ENCODE data around the gene SEMA3E.
"Not testable (repeated sequence)": the region's sequence is repeated elsewhere in the genome, so short reads cannot be mapped to it uniquely, and the experiment has no call there.

SEMA3E gene

DNA sequence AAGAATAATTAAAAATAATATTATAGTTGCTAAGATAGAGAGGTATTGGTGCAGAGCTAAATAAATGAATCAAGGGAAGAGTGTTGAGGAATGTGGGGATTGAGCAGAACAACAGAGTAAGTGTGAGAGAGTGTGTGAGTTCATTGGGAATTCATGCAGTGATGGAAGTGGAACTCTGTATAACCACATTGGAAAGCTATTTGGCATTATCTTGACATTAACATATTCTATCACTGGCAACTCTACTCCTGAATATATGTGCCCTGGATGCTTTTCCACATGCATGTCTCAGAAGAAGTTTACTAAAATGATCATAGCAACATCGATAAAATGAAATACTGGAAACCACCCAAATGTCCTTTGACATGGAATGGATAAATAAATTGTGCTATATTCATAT is 164.1 kb downstream of the SEMA3E start:
- no peak for DNase-seq

- DNase-seq = no peak
Measured at GRCh38 chr7:83484266-83484665, 164.7 kb downstream of the SEMA3E start.

- no peak for DNase-seq
Measured at GRCh38 chr7:83478616-83479015, 170.3 kb downstream of the SEMA3E start.

DNA sequence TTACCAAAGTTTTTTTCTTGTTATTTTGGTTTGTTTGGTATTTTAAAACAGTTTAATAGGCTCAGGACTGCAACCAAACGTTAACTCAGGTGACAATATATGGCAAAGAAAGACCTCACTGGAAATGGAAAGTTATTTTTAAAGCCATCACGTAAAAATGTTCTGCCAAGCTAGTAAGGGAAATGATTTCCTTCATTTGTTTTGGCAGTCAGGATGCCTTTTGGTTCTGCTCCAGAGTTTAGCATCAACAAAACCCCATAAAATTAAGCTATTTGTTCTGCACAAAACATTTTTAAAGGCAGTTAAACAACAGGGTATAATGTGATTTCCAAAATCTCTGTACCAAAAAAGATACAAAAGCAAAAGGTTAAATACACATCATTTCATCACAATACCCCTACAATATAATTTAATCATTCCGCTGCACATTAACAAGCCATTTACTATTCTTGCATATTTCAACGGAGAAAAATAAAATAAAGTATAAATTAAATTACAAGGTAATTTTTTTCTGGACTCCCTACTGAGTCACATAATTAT is 172.4 kb downstream of the SEMA3E start:
- no peak for DNase-seq

- DNase-seq = no peak
Measured at GRCh38 chr7:83475420-83475819, 173.5 kb downstream of the SEMA3E start.

- DNase-seq = no peak
Measured at GRCh38 chr7:83472376-83472775, 176.6 kb downstream of the SEMA3E start.

GRCh38 chr7:83469491-83469890 is 179.4 kb downstream of the SEMA3E start:
- DNase-seq = no peak

DNA sequence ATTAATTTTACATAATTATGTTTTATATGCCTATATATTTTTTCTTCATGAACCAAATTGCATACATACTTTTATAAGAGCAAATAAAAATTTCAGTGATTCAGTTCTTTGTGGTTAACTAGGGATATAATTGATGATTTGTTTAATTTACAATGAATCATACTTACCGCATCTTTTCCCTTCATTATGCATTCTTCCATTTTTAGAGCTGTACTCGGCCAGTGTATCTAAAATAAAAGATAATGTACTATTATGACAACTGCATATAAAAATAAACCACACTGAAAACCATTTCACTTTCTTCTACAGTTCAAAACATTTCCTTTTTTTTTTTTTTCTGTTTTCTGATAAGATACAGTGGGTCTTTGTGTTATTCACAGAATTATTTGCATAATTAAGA is 179.9 kb downstream of the SEMA3E start:
- no peak for DNase-seq

- no peak for DNase-seq
Measured at GRCh38 chr7:83468251-83468739, 180.6 kb downstream of the SEMA3E start.

GRCh38 chr7:83467493-83467892 is 181.4 kb downstream of the SEMA3E start:
- DNase-seq = no peak

- no peak for DNase-seq
Measured at GRCh38 chr7:83466956-83467355, 182.0 kb downstream of the SEMA3E start.

DNA sequence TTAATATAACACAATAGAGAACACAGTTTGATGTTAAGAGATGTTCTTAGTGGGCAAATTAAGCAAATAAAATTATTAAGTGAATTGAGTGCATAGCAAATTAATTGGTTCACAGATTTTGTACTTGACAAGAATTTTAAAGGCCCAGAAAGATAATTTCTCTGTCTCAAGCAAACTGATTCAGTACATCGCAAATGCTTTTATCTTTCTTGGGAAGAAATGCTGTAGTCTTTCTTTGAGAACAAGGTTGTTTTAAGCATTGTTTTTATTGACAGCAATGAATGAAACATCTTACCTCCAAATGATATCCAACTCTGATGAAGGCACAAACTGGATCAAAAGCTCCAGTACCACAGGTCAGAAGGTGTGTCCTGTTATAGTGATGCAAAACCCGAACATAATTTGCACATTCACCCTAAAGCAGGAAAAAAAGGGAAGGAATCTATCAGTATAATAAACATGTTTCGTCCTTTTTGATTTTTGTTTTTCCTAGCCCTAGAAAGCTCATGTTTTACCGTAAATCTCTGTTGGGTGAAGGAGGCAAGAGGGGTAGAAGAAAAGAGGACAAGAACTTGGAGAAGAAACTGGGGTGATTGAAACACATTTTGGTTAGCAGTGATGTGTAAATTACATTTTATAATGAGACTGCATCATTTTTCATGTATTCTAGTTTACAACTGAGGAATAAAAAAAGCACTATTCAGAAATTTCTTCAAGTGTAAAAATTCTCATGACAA is 182.6 kb downstream of the SEMA3E start:
- no peak for DNase-seq

GRCh38 chr7:83465643-83466042 is 183.3 kb downstream of the SEMA3E start:
- no peak for DNase-seq

GRCh38 chr7:83461820-83462219 is 187.1 kb downstream of the SEMA3E start:
- DNase-seq = not testable (repeated sequence)

DNA sequence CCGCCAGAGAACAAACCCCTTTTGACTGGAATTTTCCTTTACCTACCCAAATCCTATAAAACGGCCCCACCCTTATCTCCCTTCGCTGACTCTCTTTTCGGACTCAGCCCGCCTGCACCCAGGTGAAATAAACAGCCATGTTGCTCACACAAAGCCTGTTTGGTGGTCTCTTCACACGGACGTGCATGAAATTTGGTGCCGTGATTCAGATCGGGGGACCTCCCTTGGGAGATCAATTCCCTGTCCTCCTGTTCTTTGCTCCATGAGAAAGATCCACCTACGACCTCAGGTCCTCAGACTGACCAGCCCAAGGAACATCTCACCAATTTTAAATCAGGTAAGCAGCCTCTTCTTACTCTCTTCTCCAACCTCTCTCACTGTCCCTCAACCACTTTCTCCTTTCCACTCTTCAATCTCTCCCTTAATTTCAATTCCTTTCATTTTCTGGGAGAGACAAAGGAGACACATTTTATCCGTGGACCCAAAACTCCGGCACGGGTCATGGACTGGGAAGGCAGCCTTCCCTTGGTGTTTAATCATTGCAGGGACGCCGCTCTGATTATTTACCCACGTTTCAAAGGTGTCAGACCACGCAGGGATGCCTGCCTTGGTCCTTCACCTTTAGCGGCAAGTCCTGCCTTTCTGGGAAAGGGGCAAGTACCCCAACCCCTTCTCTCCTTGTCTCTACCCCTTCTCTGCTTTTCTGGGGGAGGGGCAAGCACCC is 188.8 kb downstream of the SEMA3E start:
- DNase-seq = not testable (repeated sequence)

- DNase-seq = not testable (repeated sequence)
Measured at GRCh38 chr7:83459101-83459929, 189.6 kb downstream of the SEMA3E start.

DNA sequence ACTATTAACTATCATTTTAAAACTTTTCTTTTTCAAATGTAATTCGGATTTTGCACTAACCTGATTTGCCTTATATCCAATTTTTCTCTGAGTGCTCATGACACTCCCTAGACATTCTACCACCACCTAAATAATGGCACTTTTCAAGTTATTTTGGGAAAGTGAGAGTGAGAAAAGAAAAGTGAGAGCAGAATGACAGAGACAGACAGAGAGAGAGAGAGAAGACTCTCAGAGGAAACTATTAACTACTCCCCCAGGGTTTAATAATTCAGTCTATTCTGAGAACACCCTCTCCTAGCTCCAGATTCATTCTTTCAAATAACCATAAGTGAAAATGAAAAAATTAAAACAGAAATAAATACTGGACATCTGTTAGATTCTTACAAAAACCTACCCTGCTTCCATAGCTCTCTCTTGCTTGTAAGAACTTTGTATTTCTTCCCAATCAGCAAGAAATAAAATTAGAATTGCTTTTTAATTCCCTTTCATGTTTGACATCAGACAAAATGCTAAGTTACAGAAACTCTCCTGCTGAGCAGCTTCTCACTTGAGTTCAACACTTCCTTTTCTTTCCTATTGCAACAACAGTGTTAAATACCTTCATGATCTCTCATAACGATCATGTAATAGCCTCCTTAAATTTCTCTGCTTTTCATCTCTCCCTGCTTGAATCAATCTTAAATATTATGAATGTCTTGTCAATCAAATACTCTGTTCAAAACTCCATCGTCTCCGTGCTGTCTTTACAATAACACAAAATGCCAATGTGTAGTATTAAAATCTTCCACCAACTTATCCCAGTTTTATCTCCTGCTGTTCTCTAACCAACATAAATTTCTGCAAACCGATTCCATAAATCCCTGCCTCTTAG is 191.7 kb downstream of the SEMA3E start:
- DNase-seq = no peak

DNA sequence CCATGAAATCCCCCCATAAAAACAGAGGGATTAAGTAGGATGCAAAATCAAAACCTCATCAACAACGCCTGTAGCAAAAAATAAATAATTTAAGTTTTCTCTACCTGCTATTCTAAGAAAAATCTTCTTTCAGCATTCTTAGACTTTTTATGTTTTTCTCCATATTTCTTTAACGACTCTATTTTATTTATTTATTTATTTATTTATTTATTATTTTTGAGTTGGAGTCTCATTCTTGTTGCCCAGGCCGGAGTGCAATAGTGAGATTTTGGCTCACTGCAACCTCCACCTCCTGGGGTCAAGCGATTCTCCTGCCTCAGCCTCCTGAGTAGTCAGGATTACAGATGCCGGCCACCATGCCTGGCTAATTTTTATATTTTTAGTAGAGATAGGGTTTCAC is 192.5 kb downstream of the SEMA3E start:
- no peak for DNase-seq

DNA sequence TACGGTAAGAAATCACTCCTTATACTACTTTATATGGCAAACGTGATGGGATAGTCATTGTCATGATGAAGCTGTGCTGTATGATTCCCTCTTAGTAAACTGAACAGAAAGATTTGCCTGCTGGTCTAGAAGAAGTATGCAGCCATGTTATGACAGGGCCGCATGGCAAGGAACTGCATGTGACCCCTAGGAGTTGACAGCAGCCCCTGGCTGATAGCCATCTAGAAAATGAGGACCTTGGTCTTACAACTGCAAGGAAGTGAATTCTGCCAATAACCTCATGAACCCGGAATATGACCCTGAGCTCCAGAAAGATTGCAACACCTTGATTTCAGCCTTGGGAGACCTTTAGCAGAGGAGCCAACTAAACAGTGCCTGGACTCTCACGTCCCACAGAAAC is 193.3 kb downstream of the SEMA3E start:
- no peak for DNase-seq

GRCh38 chr7:83452256-83452655 is 196.7 kb downstream of the SEMA3E start:
- no peak for DNase-seq

DNA sequence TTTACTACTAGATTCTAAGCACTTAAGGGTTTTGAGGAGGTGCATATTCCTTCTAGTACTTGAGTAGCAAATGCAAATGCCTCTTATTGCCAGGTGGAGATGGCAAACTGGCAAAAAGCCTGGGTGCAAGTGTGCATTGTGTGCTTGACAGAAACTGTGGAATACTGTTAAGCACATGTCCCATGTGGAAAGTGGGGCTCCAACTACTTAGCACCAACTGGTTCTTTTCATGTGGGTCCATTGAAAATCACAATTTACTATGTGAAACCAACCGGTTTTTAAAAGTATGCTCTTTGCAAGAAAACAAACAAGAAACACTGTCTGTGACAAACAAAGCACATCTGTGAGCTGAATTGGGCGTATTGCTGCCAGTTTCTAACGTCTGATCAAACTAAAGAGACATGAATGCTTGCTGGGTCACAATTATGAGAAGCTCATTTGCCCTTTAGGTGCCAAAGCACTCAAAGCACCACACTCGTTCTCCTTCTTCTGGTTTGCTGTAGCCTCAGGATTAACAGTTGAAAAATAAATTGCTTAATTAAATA is 197.4 kb downstream of the SEMA3E start:
- DNase-seq = no peak

- no peak for DNase-seq
Measured at GRCh38 chr7:83449781-83450180, 199.2 kb downstream of the SEMA3E start.

All from CD4-positive, alpha-beta T cell treated with Interleukin-1 beta for 1 hour (primary cell).